SK-N-SH treated with all-trans-retinoic acid at 6 μM for 48 hours (cell line): ENCODE results near the gene PTDSS2.

ENCODE experiments used
- ATAC-seq: fragments of 200-7000 bp; cut with Tn5 transposase; 3 replicates; pipeline ENCODE4 v1.9.1; 2020; ENCODE audit warnings: mild to moderate bottlenecking, moderate library complexity
- ARNTL ChIP-seq: fragments of 450-650 bp; formaldehyde crosslinking; IDR thresholded peaks from 2 replicates; pipeline ENCODE4 v1.5.0; 2020; ENCODE audit warnings: low read depth, mild to moderate bottlenecking, moderate library complexity, borderline replicate concordance
- BACH2 ChIP-seq: fragments of 250-450 bp; sonication (Bioruptor Pico); IDR thresholded peaks from 2 replicates; pipeline ENCODE4 v1.9.0; 2021; ENCODE audit warnings: mild to moderate bottlenecking, borderline replicate concordance
- CREB5 ChIP-seq: fragments of 250-450 bp; sonication (Bioruptor Pico); IDR thresholded peaks from 2 replicates; pipeline ENCODE4 v1.5.1; 2020; ENCODE audit warnings: low read depth, mild to moderate bottlenecking, moderate library complexity
- CSRNP3 ChIP-seq: fragments of 250-450 bp; sonication (Bioruptor Pico); IDR thresholded peaks from 2 replicates; pipeline ENCODE4 v1.5.1; 2021; ENCODE audit warnings: mild to moderate bottlenecking, moderate library complexity
- ESRRG ChIP-seq: fragments of 250-450 bp; sonication (Bioruptor Pico); IDR thresholded peaks from 2 replicates; pipeline ENCODE4 v1.6.1; 2021; ENCODE audit warnings: mild to moderate bottlenecking
- GLIS3 ChIP-seq: fragments of 250-450 bp; sonication (Bioruptor Pico); IDR thresholded peaks from 2 replicates; pipeline ENCODE4 v1.5.0; 2020; ENCODE audit warnings: mild to moderate bottlenecking, moderate library complexity
- ISL1 ChIP-seq: fragments of 250-450 bp; sonication (Bioruptor Pico); IDR thresholded peaks from 2 replicates; pipeline ENCODE4 v2.1.2; 2022; ENCODE audit warnings: mild to moderate bottlenecking, moderate library complexity
- OSR1 ChIP-seq: fragments of 250-450 bp; sonication (Bioruptor Pico); IDR thresholded peaks from 2 replicates; pipeline ENCODE4 v1.8.0; 2022; ENCODE audit warnings: moderate library complexity, mild to moderate bottlenecking, inconsistent platforms
- PATZ1 ChIP-seq: fragments of 250-450 bp; sonication (Bioruptor Pico); IDR thresholded peaks from 2 replicates; pipeline ENCODE4 v1.8.0; 2020; ENCODE audit warnings: mild to moderate bottlenecking, moderate library complexity, borderline replicate concordance
- POU6F1 ChIP-seq: fragments of 250-450 bp; sonication (Bioruptor Pico); IDR thresholded peaks from 2 replicates; pipeline ENCODE4 v1.8.0; 2021; ENCODE audit warnings: low read depth, mild to moderate bottlenecking, moderate library complexity, borderline replicate concordance
- RARB ChIP-seq: fragments of 250-450 bp; sonication (Bioruptor Pico); IDR thresholded peaks from 2 replicates; pipeline ENCODE4 v1.8.0; 2021; ENCODE audit warnings: mild to moderate bottlenecking, moderate library complexity
- SNAI2 ChIP-seq: fragments of 250-450 bp; sonication (Bioruptor Pico); IDR thresholded peaks from 2 replicates; pipeline ENCODE4 v1.5.0; 2020; ENCODE audit warnings: mild to moderate bottlenecking, moderate library complexity
- TCF4 ChIP-seq: fragments of 250-450 bp; sonication (Bioruptor Pico); IDR thresholded peaks from 2 replicates; pipeline ENCODE4 v1.8.0; 2021; ENCODE audit warnings: mild to moderate bottlenecking, moderate library complexity, borderline replicate concordance
- TOX ChIP-seq: fragments of 250-450 bp; sonication (Bioruptor Pico); IDR thresholded peaks from 2 replicates; pipeline ENCODE4 v1.8.0; 2021; ENCODE audit warnings: mild to moderate bottlenecking, moderate library complexity, borderline replicate concordance
- TSHZ2 ChIP-seq: fragments of 250-450 bp; sonication (Bioruptor Pico); IDR thresholded peaks from 2 replicates; pipeline ENCODE4 v1.5.0; 2020; ENCODE audit warnings: mild to moderate bottlenecking, moderate library complexity
- ZC3H10 ChIP-seq: fragments of 250-450 bp; sonication (Bioruptor Pico); IDR thresholded peaks from 2 replicates; pipeline ENCODE4 v1.5.1; 2021; ENCODE audit warnings: mild to moderate bottlenecking, moderate library complexity
- ZFP3 ChIP-seq: fragments of 250-450 bp; sonication (Bioruptor Pico); IDR thresholded peaks from 2 replicates; pipeline ENCODE4 v1.5.0; 2020; ENCODE audit warnings: mild to moderate bottlenecking, moderate library complexity
- ZFP30 ChIP-seq: fragments of 450-650 bp; formaldehyde crosslinking; IDR thresholded peaks from 2 replicates; pipeline ENCODE4 v1.5.0; 2022; ENCODE audit warnings: mild to moderate bottlenecking, moderate library complexity
- ZNF565 ChIP-seq: fragments of 450-650 bp; formaldehyde crosslinking; conservative IDR thresholded peaks from 2 replicates; pipeline ENCODE4 v1.5.0; 2020; ENCODE audit warnings: low read depth, mild to moderate bottlenecking, moderate library complexity
- ZNF8 ChIP-seq: fragments of 450-650 bp; formaldehyde crosslinking; IDR thresholded peaks from 2 replicates; pipeline ENCODE4 v1.5.0; 2020; ENCODE audit warnings: mild to moderate bottlenecking, moderate library complexity

PTDSS2 gene

DNA sequence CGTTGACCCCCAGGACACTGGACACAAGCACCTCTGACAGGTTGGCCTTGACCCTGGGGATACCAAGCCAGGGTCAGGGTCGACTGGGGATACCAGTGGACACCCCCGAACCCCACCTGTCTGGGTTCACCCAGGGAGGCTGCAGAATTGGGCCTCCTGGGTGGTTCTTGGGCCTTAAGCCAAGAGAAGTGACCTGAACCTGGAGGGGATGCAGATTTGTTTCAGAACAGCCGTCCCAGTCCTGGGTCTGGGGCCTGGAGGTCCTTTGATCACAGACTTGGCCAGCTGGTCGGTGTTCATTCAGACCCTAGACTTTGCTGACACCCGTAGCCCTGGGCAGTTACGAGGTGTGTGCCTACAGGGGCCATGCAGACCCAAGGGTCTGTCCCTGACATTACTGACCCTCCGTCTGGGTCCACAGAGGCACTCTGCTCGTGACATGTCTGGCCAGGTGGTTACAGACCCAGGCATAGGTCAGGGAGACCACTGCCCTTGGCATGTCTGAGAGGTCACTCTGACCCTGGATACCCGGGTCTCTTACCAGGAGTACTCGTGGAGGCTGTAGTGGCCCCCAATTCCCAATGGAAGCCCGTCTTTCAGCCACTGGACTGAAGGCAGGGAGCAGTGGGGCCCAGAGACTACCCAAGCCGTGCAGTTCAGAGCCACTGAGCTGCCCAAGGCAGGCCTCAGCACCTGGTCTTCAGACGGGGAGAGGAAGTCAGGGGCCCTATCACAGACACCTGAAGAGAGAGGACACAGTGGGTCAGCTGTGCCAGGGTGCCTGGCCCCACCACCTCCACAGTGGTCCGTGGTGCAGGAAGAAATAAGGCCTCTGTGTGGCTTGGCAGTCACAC, 41.7 kb upstream of the PTDSS2 start:
- TF ChIP-seq GLIS3 (CRISPR knock-in tag) (no peak), POU6F1 (CRISPR knock-in tag) (no peak), TSHZ2 (CRISPR knock-in tag) (no peak), ZC3H10 (CRISPR knock-in tag) (no peak), ZFP30 (CRISPR knock-in tag) (no peak), BACH2 (no peak), ZFP3 (no peak), CREB5 (CRISPR knock-in tag) (no peak), SNAI2 (CRISPR knock-in tag) (no peak), ESRRG (CRISPR knock-in tag) (no peak), RARB (no peak), ZNF8 (no peak), CSRNP3 (CRISPR knock-in tag) (no peak), TOX (CRISPR knock-in tag) (no peak), ARNTL (CRISPR knock-in tag) (no peak), ZNF565 (CRISPR knock-in tag) (no peak), ISL1 (CRISPR knock-in tag) (no peak), PATZ1 (CRISPR knock-in tag) (no peak), TCF4 (CRISPR knock-in tag) (no peak)
- ATAC-seq = no peak

DNA sequence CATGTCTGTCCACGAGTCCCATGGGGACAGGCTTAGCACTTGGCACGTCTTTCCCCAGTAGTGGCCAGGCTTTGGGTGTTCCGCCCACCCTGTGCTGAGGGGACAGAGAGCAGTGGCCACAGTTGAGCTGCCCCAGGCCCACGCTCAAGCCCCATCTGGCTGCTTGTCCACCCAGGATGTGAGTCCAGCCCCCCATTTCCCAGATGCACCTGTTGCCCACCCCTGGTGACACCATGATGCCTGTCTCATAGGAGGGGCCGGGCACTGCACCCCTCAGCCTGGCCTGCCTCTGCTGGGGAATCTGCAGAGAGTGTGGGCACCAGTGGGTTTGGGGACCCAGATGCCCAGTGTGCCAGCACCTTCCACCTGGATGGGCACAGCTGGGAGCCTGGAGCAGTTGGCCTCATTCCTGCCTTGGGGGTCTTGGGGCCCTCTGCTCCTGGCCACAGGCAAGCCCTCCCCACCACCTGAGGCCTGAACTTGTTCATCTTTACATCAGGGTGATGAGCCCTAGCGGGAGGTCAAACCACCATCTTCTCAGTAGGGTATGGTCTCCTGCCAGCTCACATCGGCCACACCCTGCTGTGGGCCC, 41.0 kb upstream of the PTDSS2 start:
- no peak for TF ChIP-seq PATZ1 (CRISPR knock-in tag)
- TF ChIP-seq CSRNP3 (CRISPR knock-in tag) = no peak
- no peak for TF ChIP-seq ZC3H10 (CRISPR knock-in tag)
- TF ChIP-seq ESRRG (CRISPR knock-in tag) = no peak
- TF ChIP-seq OSR1 (CRISPR knock-in tag) = no peak
- TF ChIP-seq ZNF8 = no peak
- ATAC-seq = no peak
